CD4-positive, CD25-positive, alpha-beta regulatory T cell (primary cell): ENCODE data around the gene AGBL4. TPM values are rescaled to one million over a fixed set of nuclear protein-coding genes. Genes with fewer than 3 reads are reported as not detected.

Source experiments
- ATAC-seq, 2 donors: fragments of 150-1000 bp; cut with Tn5 transposase; one replicate each; pipeline ENCODE4 v1.10.0; 2021; ENCODE audit warnings: low read depth in 2 of 2, moderate number of reproducible peaks in 2 of 2, moderate library complexity in 1 of 2
- DNase-seq, 3 donors: peaks; one replicate each; pipeline versions ENCODE4 v3.0.0 to v3.0.0-alpha.2; 2012 to 2022; ENCODE audit warnings: mixed read lengths in 1 of 3
- H3K27ac ChIP-seq: one replicate; pipeline ENCODE4 v1.7.0; 2013; ENCODE audit warnings: mild to moderate bottlenecking, low read length; ENCODE audit not compliant: insufficient read depth, poor library complexity, severe bottlenecking
- H3K27me3 ChIP-seq: one replicate; pipeline ENCODE4 v1.7.0; 2013; ENCODE audit warnings: low read length; ENCODE audit not compliant: control insufficient read depth, insufficient read depth
- H3K36me3 ChIP-seq: one replicate; pipeline ENCODE4 v1.7.0; 2013; ENCODE audit warnings: mild to moderate bottlenecking, low read length, moderate library complexity; ENCODE audit not compliant: control insufficient read depth, insufficient read depth
- H3K4me1 ChIP-seq: 2 replicates; pipeline ENCODE4 v1.7.0; 2013; ENCODE audit warnings: mild to moderate bottlenecking, low read length; ENCODE audit not compliant: insufficient read depth, control insufficient read depth, poor library complexity, severe bottlenecking
- H3K4me3 ChIP-seq: one replicate; pipeline ENCODE4 v1.7.0; 2013; ENCODE audit warnings: low read depth, mild to moderate bottlenecking, low read length, moderate library complexity
- H3K9me3 ChIP-seq, 2 experiments: 1 replicate in 1 of 2; 2 replicates in 1 of 2; pipeline ENCODE4 v1.7.0; 2013; ENCODE audit warnings: low read length in 2 of 2, mild to moderate bottlenecking in 1 of 2, moderate library complexity in 1 of 2; ENCODE audit not compliant: control insufficient read depth in 2 of 2
- H3K27ac Mint-ChIP-seq, 3 donors: one replicate each; pipeline ENCODE4 v1.8.0; 2020 to 2022; ENCODE audit warnings: mild to moderate bottlenecking in 3 of 3, mixed read lengths in 3 of 3, moderate library complexity in 2 of 3
- H3K27me3 Mint-ChIP-seq: one replicate; pipeline ENCODE4 v1.8.0; 2022; ENCODE audit warnings: mild to moderate bottlenecking, mixed read lengths
- H3K36me3 Mint-ChIP-seq: one replicate; pipeline ENCODE4 v1.8.0; 2020; ENCODE audit warnings: mixed read lengths
- H3K4me1 Mint-ChIP-seq, 4 donors: one replicate each; pipeline ENCODE4 v1.8.0; 2020 to 2022; ENCODE audit warnings: mixed read lengths in 4 of 4, mild to moderate bottlenecking in 1 of 4
- H3K4me3 Mint-ChIP-seq, 4 donors: one replicate each; pipeline ENCODE4 v1.8.0; 2020 to 2022; ENCODE audit warnings: mild to moderate bottlenecking in 4 of 4, mixed read lengths in 4 of 4, moderate library complexity in 3 of 4
- H3K9me3 Mint-ChIP-seq, 7 donors: one replicate each; pipeline ENCODE4 v1.8.0; 2020 to 2022; ENCODE audit warnings: mixed read lengths in 7 of 7, mild to moderate bottlenecking in 3 of 7, moderate library complexity in 2 of 7
- polyA plus RNA-seq, 4 donors: library from polyadenylated mRNA; unstranded; fragments of 300-500 nt; fragmentation: Illumina TruSeq; gene quantifications; one replicate each; pipeline ENCODE4 v1.2.3, GENCODE V29; 2021
- total RNA-seq: library from RNA; stranded (reverse); gene quantifications from one replicate; pipeline ENCODE4 v1.2.3, GENCODE V29; 2022

AGBL4 gene
- total and polyA plus RNA-seq, 5 donors from 2014 or later: 0.47 TPM; not detected in 4

- H3K27me3 ChIP-seq: no peaks in the 10 kb centered on the region
- Mint-ChIP-seq H3K36me3 (no peaks in the 10 kb centered on the region), H3K4me3 (no peak overlapping the region), H3K27ac (no peak overlapping the region), H3K9me3 (peaks cover 0 to 8% (median 0%) of the 10 kb centered on the region in 7 donors), H3K4me1 (no peaks in the 10 kb centered on the region), H3K27me3 (no peaks in the 10 kb centered on the region)
- DNase-seq: no peak
- no peaks in the 10 kb centered on the region for H3K9me3 ChIP-seq
- H3K4me3 ChIP-seq: no peak overlapping the region
- H3K36me3 ChIP-seq: no peaks in the 10 kb centered on the region
- ATAC-seq: no peak
- H3K4me1 ChIP-seq: no peaks in the 10 kb centered on the region
- H3K27ac ChIP-seq: no peak overlapping the region
These were observed 1213.0 kb downstream of the AGBL4 start for GRCh38 chr1:48810740-48811139.

GRCh38 chr1:48808496-48808895 is 1215.3 kb downstream of the AGBL4 start:
- H3K4me1 Mint-ChIP-seq: no peaks in the 10 kb centered on the region
- no peaks in the 10 kb centered on the region for H3K27me3 ChIP-seq
- ATAC-seq: no peak

DNA sequence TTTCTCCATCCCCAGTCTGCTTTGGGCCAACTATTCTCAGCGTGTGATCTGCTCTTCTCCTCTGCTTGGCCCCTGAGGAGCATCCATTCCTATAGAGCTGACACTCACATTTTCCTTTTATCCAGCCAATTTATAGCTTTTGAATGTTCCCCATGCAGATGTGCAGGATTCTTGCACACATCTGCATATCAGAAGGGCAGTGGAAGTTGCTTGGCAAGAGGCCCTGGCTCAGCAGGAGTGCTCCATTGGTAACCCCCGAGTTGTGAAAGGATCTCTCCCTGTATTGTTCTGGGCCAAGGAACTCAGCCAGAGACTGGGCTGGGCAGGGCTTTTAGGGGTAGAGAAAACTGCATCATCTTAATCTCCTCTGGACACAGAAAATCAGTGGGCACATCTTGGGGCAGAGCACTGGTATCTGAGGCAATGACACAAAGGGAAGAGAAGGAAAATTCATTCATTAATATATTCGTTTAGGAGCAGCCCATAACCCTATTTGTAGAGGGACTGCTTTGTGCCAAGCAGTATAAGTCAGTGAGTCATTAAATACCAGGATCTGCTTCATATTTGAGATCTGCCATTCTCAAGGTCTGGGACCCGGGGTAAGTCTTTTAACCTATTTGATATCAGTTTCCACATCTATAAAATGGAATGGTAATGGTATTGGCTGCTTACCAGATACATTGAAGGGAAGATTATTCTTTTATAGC is 1216.0 kb downstream of the AGBL4 start:
- peaks cover 0 to 7% (median 2%) of the 10 kb centered on the region in 7 donors for H3K9me3 Mint-ChIP-seq
- H3K4me1 Mint-ChIP-seq: no peaks in the 10 kb centered on the region
- ATAC-seq (no peak), DNase-seq (no peak)
- H3K9me3 ChIP-seq: no peaks in the 10 kb centered on the region
- no peaks in the 10 kb centered on the region for H3K27me3 ChIP-seq
- H3K27ac ChIP-seq: no peak overlapping the region
- H3K4me3 ChIP-seq: no peak overlapping the region
- H3K27me3 Mint-ChIP-seq: no peaks in the 10 kb centered on the region
- no peak overlapping the region for H3K4me3 Mint-ChIP-seq
- H3K36me3 Mint-ChIP-seq: no peaks in the 10 kb centered on the region
- H3K27ac Mint-ChIP-seq: no peak overlapping the region
- no peaks in the 10 kb centered on the region for H3K36me3 ChIP-seq
- no peaks in the 10 kb centered on the region for H3K4me1 ChIP-seq

More at GRCh38 chr1:48808496-48808895, 1215.3 kb downstream of the AGBL4 start:
- no peaks in the 10 kb centered on the region for H3K36me3 ChIP-seq
- H3K27ac ChIP-seq: no peak overlapping the region
- DNase-seq: no peak
- no peaks in the 10 kb centered on the region for H3K9me3 ChIP-seq
- peak overlapping the region in 1 of 4 donors; percentile 14 for H3K4me3 Mint-ChIP-seq
- H3K4me3 ChIP-seq: no peak overlapping the region
- no peaks in the 10 kb centered on the region for H3K36me3 Mint-ChIP-seq
- H3K27ac Mint-ChIP-seq: no peak overlapping the region
- H3K9me3 Mint-ChIP-seq: peaks cover 0 to 7% (median 2%) of the 10 kb centered on the region in 7 donors
- no peaks in the 10 kb centered on the region for H3K4me1 ChIP-seq
- H3K27me3 Mint-ChIP-seq: no peaks in the 10 kb centered on the region

GRCh38 chr1:48803474-48803873 is 1220.3 kb downstream of the AGBL4 start:
- Mint-ChIP-seq H3K4me3 (no peak overlapping the region), H3K27me3 (no peaks in the 10 kb centered on the region), H3K4me1 (no peaks in the 10 kb centered on the region), H3K27ac (no peak overlapping the region), H3K36me3 (no peaks in the 10 kb centered on the region), H3K9me3 (peaks cover 0 to 4% (median 0%) of the 10 kb centered on the region in 7 donors)
- Histone ChIP-seq H3K4me1 (no peaks in the 10 kb centered on the region), H3K27me3 (no peaks in the 10 kb centered on the region), H3K36me3 (no peaks in the 10 kb centered on the region), H3K27ac (no peak overlapping the region), H3K9me3 (no peaks in the 10 kb centered on the region), H3K4me3 (no peak overlapping the region)
- no peak for ATAC-seq
- no peak for DNase-seq

DNA sequence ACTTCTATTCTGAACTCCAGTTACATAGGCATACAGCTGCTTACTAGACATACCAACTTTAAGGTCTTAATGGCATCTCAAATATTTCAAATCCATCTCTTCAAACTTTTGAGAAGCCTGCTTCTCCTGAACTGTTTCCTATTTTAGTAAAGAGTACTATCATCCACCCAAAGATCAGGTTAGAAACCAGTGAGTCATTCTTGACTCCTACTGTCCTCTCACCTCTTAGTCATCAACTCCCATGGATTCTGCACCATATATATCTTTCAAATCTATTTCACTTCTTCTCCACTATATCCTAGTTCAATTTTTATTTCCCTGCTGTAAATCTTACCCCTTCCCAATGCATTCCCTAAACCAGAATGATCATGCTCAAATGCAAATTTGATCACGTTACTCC is 1228.9 kb downstream of the AGBL4 start:
- no peaks in the 10 kb centered on the region for H3K36me3 Mint-ChIP-seq
- Histone ChIP-seq H3K9me3 (no peaks in the 10 kb centered on the region), H3K4me3 (no peak overlapping the region), H3K36me3 (no peaks in the 10 kb centered on the region), H3K27ac (no peak overlapping the region), H3K27me3 (no peaks in the 10 kb centered on the region), H3K4me1 (no peaks in the 10 kb centered on the region)
- H3K27ac Mint-ChIP-seq: no peak overlapping the region
- H3K4me1 Mint-ChIP-seq: no peaks in the 10 kb centered on the region
- DNase-seq: no peak
- H3K9me3 Mint-ChIP-seq: peaks cover 0 to 3% (median 0%) of the 10 kb centered on the region in 7 donors
- ATAC-seq: no peak
- no peak overlapping the region for H3K4me3 Mint-ChIP-seq
- peaks cover 5% of the 10 kb centered on the region for H3K27me3 Mint-ChIP-seq

DNA sequence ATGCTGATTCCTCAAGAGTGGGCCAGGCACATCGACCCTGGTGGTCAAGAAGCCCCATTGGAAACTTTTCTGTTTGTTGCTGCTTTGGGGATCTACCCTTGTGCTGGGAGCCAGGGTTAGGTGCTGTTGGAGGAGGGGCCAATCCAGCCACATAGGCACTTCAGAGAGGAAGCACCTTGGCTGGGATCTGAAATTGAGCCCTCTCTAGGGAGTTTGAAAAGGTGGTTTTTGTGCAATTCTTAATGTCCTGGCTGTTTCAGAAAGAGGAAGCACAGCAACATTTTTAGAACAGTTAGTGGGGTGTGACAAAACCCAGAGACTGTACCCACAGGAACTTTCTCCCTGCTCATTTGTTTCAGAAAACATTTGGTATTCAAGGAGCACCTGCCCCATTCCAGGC is 1229.9 kb downstream of the AGBL4 start:
- peaks cover 5% of the 10 kb centered on the region for H3K27me3 Mint-ChIP-seq

GRCh38 chr1:48792961-48793360 is 1230.8 kb downstream of the AGBL4 start:
- no peak overlapping the region for H3K4me3 Mint-ChIP-seq
- no peak for ATAC-seq
- Histone ChIP-seq H3K27ac (no peak overlapping the region), H3K4me3 (no peak overlapping the region), H3K27me3 (no peaks in the 10 kb centered on the region), H3K4me1 (no peaks in the 10 kb centered on the region), H3K9me3 (no peaks in the 10 kb centered on the region), H3K36me3 (no peaks in the 10 kb centered on the region)
- no peaks in the 10 kb centered on the region for H3K4me1 Mint-ChIP-seq
- peaks cover 5% of the 10 kb centered on the region for H3K27me3 Mint-ChIP-seq
- H3K9me3 Mint-ChIP-seq: peaks cover 0 to 1% (median 0%) of the 10 kb centered on the region in 7 donors
- H3K36me3 Mint-ChIP-seq: no peaks in the 10 kb centered on the region
- no peak for DNase-seq
- peak overlapping the region in 1 of 3 donors; percentile 3 for H3K27ac Mint-ChIP-seq

More for the DNA sequence above, 1229.9 kb downstream of the AGBL4 start:
- peak in 1 of 2 donors; percentile 34 for ATAC-seq
- H3K4me1 Mint-ChIP-seq: no peaks in the 10 kb centered on the region
- H3K36me3 ChIP-seq: no peaks in the 10 kb centered on the region
- H3K27me3 ChIP-seq: no peaks in the 10 kb centered on the region
- DNase-seq: no peak
- no peaks in the 10 kb centered on the region for H3K9me3 ChIP-seq
- no peak overlapping the region for H3K4me3 ChIP-seq
- H3K36me3 Mint-ChIP-seq: no peaks in the 10 kb centered on the region
- no peaks in the 10 kb centered on the region for H3K4me1 ChIP-seq
- peaks cover 0 to 1% (median 0%) of the 10 kb centered on the region in 7 donors for H3K9me3 Mint-ChIP-seq
- no peak overlapping the region for H3K27ac ChIP-seq
- H3K27ac Mint-ChIP-seq: no peak overlapping the region
- no peak overlapping the region for H3K4me3 Mint-ChIP-seq

GRCh38 chr1:48790397-48790796 is 1233.4 kb downstream of the AGBL4 start:
- Histone ChIP-seq H3K4me3 (no peak overlapping the region), H3K36me3 (no peaks in the 10 kb centered on the region), H3K27me3 (no peaks in the 10 kb centered on the region), H3K27ac (no peak overlapping the region), H3K9me3 (no peaks in the 10 kb centered on the region), H3K4me1 (no peaks in the 10 kb centered on the region)
- Mint-ChIP-seq H3K4me1 (no peaks in the 10 kb centered on the region), H3K36me3 (no peaks in the 10 kb centered on the region), H3K4me3 (no peak overlapping the region), H3K27me3 (no peaks in the 10 kb centered on the region), H3K27ac (no peak overlapping the region), H3K9me3 (peaks cover 0 to 1% (median 0%) of the 10 kb centered on the region in 7 donors)
- ATAC-seq (no peak), DNase-seq (no peak)
